AG10803 (cell line): Measurements from ENCODE around the gene PODNL1.
"Not testable (repeated sequence)": the region's sequence is repeated elsewhere in the genome, so short reads cannot be mapped to it uniquely, and the experiment has no call there.

Experiments used
- DNase-seq: peaks from one replicate; pipeline ENCODE4 v3.0.0; 2010; ENCODE audit warnings: low read depth
- H3K4me3 ChIP-seq: 2 replicates; pipeline ENCODE4 v1.5.1; 2011; ENCODE audit warnings: mild to moderate bottlenecking, low read length, control low read depth
- CTCF ChIP-seq: conservative IDR thresholded peaks from 2 replicates; pipeline ENCODE4 v1.5.1; 2011; ENCODE audit warnings: mild to moderate bottlenecking, low read length, control low read depth, inconsistent platforms

PODNL1 gene

GRCh38 chr19:13972368-13973155 lies 34.3 kb upstream of the PODNL1 start:
- no peak for TF ChIP-seq CTCF
- no peak for DNase-seq

GRCh38 chr19:13971868-13972267 lies 33.7 kb upstream of the PODNL1 start:
- H3K4me3 ChIP-seq, DNase-seq: not testable (repeated sequence)

More at GRCh38 chr19:13972368-13973155, 34.3 kb upstream of the PODNL1 start:
- H3K4me3 ChIP-seq, result no peak overlapping the region

GRCh38 chr19:13969897-13970296 lies 31.7 kb upstream of the PODNL1 start:
- no peak for DNase-seq
- no peak for TF ChIP-seq CTCF
- no peak overlapping the region for H3K4me3 ChIP-seq

- H3K4me3 ChIP-seq, result no peak overlapping the region
- DNase-seq, result no peak
- no peak for TF ChIP-seq CTCF
Observed at GRCh38 chr19:13968999-13969398, 30.8 kb upstream of the PODNL1 start.

- no peak overlapping the region for H3K4me3 ChIP-seq
- no peak for DNase-seq
- TF ChIP-seq CTCF, result no peak
Observed at GRCh38 chr19:13968383-13968935, 30.2 kb upstream of the PODNL1 start.

GRCh38 chr19:13967206-13967605 lies 29.0 kb upstream of the PODNL1 start:
- H3K4me3 ChIP-seq, DNase-seq: not testable (repeated sequence)

- no peak overlapping the region for H3K4me3 ChIP-seq
- no peak for TF ChIP-seq CTCF
- DNase-seq, result no peak
Observed at GRCh38 chr19:13966684-13967128, 28.5 kb upstream of the PODNL1 start.

GRCh38 chr19:13965926-13966683 lies 27.9 kb upstream of the PODNL1 start:
- no peak overlapping the region for H3K4me3 ChIP-seq
- no peak for DNase-seq
- no peak for TF ChIP-seq CTCF
